Activated CD4-positive, alpha-beta T cell treated with anti-CD3 and anti-CD28 coated beads, Interleukin-2, amount 50 U/mL, for 4 hours (primary cell): Measurements from ENCODE around the gene ATP2B3.

Experiments used
- DNase-seq, 2 experiments: peaks; one replicate each; pipeline ENCODE4 v3.0.0-alpha.2; 2020

ATP2B3 gene

DNA sequence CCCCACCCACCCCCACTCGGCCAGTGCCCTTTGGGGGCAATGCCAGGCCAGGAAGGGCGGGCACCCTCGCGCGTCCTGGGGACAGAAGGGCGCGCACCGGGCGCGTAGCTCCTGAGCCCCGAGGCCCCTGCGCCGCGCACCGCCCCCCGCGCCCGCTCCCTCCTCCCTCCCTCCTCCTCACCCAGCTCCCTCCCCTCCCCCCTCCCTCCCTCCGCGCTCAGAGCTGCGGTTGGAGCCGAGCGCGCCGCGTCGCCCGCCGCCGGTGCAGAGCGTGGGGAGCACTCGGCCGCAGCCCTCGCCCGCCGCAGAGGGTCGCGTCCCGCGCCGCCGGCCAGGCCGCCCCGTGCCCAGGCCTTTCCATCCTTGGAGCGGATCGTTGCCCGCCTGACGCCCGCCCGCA is at the start of gene ATP2B3:
Gene ATP2B3, plus strand, starts transcription at position 220 of the 400 bp plus-strand sequence. CDS start 18,606 bp downstream, outside the sequence.
- DNase-seq: no peak

DNA sequence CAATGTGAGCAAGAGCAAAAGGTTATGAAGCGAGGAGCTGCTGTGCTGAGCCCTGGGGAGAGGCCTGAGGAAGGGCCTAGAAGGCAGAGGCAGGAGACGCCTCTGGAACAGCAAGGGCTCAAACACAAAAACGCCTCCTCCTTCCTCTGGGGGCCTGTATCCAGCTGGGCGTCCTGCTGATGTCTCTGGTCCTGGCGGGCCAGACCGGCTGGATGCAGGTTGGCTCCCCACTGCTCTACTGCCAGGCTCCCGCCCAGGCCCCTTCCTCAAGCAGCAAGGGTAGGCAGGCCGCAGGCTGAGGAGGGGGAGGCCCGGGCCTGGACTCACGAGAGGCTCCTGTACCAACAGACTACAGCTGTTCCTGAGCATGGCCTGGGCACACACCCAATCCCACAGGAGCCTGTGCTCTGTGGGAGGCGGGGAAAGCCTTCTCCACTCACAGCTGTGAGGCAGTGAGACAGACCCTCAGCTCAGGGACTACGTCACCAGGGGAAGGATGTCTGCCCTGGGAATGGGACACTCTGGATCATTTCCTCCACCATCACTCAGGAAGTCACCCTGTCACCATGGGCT is 49.3 kb upstream of the ATP2B3 start:
- no peak for DNase-seq

DNA sequence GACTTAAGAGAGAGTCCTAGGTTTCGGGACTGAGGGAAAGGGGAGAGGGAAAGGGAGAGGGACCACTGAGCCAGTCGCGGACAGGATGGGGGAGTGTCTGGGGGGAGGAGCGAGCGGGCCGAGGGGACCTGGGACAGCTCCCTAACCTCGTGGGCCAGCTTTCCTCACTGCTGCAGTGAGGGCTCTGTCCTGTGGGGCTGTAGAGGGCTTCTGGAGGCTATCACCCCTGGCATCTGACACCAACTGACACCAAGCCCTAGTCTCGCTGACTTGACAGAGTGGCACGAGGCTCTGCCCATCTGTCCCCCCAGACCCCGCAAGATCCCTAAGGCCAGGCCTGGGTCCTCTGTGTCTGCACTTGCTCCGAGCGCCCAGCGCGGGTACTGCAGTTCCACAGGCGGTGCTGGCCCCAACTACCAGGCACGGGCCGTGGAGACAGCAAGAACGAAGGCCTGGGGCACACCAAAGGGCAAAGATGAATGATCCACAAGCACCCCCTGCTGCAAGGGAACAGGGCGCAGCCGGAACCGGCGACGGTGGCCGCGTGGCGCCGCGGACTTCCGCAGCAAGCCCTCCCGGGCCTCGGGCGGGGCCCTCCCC is 47.5 kb upstream of the ATP2B3 start:
- no peak for DNase-seq

DNA sequence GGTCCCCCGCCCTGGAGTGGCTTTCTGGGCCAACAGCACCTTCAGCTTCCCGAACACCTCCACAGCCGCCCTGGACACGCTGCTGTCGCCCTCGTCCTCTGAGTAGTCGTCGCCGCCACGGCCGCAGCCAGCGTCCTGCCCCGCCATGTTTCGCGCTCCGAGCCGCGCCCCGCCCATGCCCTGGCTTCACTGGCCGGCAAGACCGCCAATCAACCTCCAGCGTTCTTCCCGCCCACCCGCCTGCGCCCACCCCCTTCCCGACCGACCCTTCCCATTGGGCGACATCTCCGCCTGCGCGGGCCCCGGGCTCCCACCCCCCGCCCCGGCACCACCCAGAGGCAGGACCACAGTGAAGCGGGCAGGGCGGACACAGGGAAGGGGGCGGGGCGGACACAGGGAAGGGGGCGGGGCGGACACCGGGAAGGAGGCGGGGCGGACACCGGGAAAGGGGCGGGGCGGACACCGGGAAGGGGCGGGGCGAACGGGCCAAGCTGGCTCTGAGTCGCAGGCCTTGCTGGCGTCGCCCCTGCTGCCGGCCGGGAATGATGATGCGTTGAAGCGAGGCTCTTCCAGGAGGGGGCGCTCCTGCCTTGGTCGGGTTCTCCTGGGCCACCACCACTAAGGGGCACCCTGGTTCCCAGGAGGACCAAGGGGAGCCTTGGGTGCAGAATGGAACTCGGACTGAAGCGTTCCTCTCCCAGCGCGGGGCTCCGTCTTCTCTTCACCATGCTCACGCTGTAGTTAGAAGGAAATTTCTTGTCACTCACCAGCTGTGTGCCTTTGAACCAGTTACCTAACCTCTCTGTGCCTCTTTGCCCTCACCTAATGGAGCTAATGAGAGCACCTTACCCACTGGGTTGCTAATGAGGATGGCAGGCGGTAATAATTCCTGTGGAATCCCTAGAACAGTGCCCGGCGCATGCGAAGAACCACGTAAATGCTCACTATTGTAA is 46.8 kb upstream of the ATP2B3 start, which contains the start of gene HAUS7:
Gene HAUS7, minus strand, starts transcription at position 166 of the 953 bp plus-strand sequence. Its CDS starts 19 bp downstream, at position 147.
- DNase-seq: peak; percentile 81 to 84

DNA sequence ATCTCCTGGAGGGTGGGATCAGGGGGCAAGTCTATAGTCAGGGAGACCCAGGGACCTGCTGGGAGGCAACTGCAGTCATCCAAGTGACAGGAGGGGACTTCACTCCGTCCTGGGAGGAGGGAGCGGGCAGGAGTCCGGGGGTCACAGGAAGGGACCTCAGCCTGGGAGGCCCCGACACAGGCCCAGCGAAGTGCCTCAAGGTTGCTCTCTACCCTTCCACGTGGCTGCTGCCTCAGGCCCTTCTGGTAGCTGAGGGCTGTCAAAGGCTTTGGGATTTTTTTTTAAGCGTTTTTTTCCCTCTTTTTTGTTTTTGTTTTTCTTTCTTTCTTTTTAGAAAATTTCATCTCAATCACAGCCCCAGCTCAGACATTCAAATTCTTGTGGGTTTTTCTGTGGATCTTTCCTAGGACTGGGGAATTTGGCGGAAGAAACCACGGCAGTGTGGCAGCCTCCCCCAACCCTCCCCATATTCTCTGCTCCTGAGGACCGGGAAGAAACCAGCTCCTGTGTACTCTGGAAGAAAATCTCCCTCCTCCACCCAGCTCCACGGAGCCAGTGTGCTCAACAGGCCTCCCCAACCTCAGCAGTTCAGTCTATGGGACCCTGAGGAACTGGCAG is 45.7 kb upstream of the ATP2B3 start:
- DNase-seq: no peak

DNA sequence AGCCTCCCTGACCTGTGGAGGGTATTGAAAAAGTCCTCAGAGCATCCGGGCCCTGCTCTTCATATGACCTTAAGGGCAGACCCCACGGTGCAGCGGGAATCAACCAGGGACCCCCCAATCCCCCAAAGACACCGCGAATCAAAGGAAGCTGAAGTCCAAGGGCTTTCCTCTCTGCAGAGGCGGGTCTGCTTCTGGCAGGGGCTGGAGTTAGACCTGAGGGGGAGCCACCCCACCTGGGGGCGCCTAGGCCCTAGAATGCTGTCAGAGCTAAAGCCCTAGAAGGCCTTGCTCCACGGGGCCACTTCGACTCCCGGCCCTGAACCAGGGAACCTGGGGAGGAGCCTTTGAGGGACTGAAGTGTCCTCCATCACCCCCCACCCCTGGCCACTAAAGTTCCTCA is 44.3 kb upstream of the ATP2B3 start:
- DNase-seq: no peak

DNA sequence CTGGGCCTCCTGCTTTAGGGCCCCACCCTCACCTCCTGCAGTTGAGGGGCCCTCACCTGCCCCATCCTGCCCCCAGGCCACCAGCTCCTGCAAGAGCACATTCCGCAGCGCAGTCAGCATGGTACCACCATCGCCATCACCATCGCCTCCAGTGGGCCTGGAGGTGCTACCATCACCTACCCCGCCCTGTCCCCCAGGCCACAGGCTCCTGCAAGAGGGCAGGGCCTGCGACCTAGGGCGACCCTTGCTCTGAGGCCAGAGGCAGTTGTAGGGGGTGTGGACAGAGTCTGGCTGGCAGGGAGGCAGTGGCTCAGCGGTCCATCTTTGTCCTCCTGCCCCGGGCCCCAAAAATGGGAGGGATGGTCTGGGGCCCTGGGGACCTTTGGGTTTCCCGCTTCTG is 43.2 kb upstream of the ATP2B3 start:
- DNase-seq: no peak

DNA sequence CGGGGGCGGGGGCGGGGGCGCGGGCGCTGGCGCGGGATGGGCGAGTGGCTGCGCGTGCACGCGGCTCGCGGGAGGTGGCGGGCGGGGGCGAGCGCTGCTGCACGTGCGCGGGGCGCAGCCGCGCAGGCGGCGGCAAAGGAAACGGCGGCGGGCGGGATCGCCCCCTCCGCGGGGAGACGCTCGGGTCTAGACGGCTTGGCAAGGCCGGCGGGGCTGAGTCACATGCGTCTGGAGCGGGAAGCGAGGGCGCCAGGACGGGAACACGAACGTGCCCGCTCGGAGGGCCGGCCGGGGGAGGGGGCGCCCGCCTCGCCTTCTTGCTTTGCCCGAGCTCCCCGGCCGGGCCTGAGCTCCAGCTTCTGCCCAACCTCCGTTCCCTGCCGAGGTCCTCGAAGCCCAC is 42.7 kb upstream of the ATP2B3 start:
- peak; percentile 45 to 61 for DNase-seq

DNA sequence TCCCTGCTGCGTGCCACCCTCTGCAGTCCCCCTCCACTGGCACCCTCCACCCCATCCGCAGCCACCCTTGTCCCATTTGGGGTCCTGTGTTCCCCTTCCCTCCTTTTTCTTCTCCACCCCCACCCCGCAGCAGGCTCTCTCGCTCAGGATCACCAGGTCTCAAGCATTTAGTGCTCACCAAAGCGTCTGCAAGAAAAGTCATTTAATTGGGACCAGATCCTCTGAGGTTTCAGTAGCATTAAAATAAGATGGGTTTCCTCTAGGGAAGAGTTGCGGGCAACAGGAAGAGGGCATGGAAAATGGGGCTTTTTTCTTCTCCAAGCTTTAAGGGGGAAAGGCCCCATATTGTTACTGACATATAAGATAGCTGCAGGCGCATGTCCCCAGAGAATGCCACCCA is 42.2 kb upstream of the ATP2B3 start:
- no peak for DNase-seq

DNA sequence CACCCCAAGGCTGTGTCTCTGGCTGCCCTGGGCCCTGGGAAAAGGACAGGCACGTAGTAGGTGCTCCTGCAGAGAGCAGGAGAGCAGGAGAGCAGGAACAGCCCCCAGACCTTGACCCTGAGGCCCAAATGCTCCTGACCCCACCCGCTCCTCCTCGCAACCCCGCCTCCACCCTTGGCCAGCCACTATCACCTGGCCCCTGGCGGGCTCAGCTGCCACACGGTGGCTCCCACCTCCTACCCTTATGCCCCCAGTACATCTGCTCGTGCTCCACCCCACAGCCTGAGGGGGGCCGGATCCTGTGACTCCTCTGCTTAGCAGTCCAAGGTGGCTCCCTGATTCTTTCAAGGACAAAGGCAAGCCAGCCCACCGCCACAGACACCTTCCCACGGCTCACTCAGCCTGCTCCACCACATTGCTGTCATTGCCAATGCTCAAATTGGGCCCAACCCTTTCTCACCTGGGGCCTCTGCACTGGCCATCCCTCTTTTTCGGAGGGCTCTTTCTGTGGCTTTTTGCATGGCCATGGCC is 41.6 kb upstream of the ATP2B3 start:
- DNase-seq: no peak

DNA sequence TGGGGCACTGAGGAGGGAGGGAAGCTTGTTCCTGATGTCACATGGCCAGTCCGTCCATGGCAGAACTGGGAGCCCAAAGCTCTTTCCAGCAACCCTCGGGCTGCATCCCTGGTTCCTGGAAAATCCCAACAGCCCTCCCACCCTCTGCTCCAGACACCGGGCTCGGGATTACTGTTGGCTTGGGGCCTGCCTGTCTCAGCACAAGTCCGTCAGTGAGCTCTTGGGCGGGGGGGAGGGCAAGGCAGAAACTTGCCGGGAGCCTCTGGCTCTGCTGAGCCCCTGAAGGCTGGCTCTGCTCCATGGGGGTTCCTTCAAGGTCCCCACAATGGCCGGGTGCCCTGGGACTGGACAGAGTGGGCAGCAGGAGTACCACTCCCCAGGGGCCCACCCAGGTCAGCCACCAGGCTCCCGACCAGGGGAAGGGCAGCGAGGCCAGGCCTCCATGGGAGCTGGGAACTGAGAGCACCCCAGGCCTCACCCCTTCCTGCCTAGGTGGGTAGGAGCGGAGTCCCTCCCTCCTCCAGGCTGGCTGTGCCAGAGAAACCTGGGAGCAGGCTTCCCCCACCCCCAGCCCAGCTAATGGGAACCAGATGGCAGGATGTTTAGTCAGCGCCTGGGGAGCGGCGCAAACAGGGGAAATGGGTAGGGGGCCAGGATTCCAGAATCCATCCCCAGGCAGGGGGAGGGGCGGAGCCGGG is 40.6 kb upstream of the ATP2B3 start:
- DNase-seq: no peak

DNA sequence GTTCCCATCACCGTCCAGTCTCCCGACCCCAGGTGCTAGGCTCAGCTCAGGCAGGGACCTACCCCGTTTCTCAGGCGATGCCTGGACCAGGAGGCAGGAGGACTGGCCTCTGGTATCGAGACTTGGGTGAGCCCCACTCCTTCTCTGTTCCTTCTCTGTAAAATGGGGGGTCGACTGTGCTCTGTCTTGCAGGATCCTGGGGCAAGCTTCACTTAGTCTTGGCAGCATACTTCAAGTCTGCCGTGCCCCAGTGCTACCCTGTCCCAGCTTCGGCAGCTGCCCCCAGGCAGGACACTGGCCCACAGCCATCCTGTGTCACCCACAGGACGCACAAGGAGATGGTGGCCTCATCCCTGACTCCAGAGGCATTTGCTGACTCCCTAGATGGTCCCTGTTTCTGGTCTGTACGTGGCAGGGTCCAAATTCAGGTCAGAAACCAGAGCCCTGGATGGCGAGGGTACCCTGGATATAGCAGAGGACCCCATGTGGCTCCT is 40.0 kb upstream of the ATP2B3 start:
- DNase-seq: no peak

DNA sequence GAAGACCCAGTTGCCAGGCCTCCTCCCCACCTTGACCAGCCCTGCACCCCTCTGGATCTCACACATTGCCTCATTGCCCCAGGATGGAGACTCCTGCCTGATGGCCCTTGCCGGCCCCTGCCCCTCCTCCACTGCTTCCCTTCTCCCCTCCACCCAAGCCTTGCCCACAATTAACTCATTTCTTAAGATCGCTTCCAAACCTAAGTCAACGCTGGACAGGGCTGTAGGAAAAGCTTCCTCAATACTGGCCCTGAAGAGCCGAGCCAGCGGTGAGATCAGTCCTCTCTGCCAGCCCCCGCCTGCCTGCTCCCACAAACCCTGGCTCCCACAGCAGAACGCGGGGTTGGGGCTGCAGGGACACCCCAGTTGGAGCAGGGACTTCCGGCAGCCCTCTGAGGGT is 39.5 kb upstream of the ATP2B3 start:
- no peak for DNase-seq

DNA sequence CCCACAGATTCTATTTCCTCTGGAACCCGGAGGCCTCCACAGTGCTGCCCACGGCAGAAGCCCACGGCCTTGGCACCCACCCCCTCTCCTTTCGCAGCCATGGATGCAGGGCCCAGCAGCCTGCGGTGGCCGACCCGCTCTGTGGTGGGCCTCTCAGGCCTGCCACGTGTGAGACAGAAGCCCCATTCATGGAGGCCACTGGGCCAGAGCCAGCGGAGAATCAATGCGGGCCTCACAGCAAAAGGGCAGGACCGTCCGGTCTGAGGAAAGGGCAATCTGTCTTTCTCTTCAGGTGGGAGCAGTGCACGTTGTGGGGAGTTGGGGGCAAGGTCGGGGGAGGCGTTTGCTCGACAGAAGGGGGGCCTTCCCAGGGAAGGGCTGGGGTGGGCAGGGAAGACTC is 38.7 kb upstream of the ATP2B3 start:
- no peak for DNase-seq

DNA sequence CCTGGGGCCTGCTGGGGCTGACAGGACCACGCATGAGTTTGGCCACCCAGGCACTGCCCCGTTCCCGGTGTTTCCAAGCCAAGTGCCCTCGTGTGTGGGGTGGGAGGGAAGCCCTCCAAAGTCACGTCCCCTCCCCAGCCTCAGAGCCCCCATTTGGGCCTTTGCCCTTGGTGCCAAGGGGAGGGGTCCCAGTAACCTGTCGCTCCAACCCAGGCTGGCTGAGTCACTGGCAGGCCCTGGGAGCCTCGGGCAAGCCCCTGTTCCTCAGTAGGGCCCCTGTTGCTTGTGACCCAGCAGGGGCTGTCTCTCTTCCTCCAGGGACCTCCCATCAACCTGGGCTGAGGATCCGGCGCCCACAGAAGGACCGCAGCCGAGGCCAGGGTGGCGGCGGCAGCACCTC is 36.4 kb upstream of the ATP2B3 start:
- DNase-seq: no peak

DNA sequence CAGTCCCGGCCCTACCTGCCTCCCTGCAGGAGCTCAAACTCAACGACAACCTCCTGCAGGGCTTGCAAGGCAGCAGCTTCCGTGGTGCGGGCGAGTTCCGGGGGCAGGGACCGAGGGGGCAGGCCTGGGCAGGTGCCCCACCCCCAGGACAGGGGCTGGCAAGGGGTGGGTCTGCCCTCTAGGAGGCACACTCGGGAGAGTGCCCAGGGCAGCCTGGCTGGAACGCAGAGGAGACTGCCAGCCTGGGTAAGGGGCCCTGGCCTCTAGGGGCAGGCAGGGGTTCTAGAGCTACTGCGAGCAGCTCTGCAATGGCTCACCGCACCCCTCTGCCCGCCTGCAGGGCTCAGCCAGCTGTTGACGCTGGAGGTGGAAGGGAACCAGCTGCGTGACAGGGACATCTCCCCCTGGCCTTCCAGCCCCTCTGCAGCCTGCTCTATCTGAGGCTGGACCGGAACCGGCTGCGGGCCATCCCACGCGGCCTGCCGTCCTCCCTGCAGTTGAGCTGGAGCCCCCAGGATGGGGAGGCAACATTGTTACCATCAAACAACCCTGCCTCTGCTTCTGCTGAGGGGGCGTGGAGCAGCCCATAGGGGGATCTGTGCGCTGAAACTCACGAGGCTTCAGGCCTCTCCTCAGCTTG is 34.9 kb upstream of the ATP2B3 start:
- no peak for DNase-seq

DNA sequence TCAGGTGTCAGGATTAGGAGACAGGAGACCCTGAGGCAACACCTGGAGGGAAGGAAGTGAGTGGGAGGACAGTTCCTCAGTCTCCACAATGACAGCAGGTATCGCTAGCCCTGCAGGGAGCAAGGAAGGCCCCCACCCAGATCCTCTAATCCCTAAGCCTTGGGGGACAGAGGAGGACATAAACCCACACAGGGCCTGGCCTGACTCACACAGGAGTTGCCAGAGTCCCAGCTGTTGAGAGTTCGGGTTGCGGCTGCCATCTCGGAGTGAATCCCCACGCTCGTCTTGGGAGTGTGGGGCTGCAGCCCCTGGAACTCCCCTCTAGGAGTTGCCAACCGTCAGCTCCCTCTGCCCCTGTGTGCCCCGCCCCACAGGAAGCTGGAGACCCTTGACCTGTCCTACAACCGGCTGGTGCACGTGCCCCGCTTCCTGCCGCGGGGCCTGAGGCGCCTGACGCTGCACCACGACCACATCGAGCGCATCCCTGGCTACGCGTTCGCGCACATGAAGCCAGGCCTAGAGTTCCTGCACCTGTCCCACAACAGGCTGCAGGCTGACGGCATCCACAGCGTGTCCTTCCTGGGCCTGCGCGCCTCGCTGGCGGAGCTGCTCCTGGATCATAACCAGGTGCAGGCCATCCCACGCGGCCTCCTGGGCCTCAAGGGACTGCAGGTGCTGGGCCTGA is 31.9 kb upstream of the ATP2B3 start:
- no peak for DNase-seq

DNA sequence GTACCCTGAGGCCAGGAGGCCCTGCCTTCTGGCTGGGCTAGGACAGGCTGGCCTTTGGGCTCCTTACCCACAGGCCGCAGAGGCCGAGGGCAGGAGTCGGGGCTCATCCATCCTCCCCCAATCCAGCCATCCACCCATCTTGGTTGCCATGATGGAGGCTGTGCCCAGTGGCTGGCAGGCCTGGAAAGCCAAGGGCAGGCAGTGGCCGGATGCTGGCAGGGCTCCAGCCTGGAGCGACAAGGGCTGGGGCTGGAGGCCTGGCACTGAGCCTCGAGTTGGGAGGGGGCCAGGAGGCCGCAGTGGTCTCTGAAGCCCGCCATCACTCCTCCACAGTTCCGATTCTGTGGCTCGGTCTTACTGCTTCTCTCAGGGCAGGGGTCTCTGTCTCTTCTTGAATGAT is 31.3 kb upstream of the ATP2B3 start:
- no peak for DNase-seq

DNA sequence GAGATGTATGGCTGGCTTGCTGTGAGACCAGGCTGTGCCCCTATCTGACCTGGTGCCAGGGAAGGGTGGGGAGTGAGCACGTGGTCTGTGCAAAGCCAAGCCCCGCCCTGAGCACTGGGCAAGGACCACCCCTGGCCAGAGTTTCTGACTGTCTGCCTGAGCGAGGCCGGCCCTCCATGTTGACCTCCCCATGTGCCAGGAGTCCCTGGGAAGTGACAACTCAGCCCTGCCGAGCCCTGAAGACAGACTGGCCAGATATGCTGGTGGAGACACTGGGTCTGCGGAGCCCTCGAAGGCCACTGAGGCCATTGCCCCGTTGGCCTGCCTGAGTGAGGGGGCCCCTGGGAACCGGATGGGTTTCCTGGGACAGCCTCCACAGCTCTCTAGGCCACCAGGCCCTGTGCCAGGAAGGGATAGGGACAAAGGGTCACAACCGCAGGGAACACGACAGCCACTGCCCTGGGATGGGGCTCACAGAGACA is 29.8 kb upstream of the ATP2B3 start:
- no peak for DNase-seq

DNA sequence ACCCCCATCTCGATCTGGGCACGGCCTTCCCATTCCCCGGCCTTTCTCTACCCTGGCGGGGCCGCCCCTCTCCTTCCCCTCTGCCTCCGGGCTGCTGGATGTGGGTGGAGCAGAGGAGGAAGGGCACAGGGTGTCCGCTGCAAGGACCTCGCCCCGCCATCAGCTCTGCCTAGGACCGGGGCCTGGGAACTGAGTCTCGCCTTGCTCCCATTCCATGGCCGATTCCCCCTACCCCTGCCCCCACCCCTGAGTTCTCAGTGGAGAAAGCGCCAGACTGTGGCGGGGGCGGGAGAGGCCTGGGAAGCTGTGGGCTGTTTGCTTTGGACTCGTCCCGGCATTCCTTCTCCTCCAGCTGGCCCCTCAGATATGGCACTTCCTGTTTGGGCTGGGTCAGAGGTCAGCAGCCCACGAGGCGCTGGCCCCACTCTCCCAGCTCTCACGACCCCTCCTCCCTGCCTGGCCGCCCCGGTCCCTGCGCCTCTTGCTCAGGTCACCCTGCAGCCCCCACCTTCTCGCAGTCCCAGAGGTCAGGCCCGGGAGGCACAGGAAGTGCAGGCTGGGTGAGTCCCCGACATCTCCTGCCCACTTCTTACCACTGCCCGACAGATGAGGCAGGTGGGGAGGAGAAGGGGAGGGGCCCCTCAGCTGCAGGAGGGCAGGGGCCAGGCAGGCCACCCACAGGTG is 29.1 kb upstream of the ATP2B3 start:
- DNase-seq: no peak
